D721Med (cell line): ENCODE data around the gene FKBP6.
"Not testable (repeated sequence)": the region's sequence is repeated elsewhere in the genome, so short reads cannot be mapped to it uniquely, and the experiment has no call there.

Experiments
- DNase-seq: peaks from one replicate; pipeline ENCODE4 v3.0.0; 2011; ENCODE audit warnings: low spot score; ENCODE audit not compliant: insufficient read length
- FAIRE-seq: peaks from 2 replicates; lab custom pipeline; 2011; peaks lifted over from hg19 to GRCh38; lab: Jason Lieb, UNC
- CTCF ChIP-seq: IDR thresholded peaks from 2 replicates; pipeline ENCODE4 v1.5.1; 2012; ENCODE audit warnings: mild to moderate bottlenecking, control low read depth; ENCODE audit not compliant: insufficient read depth; ENCODE audit errors: missing control alignments

Gene FKBP6

GRCh38 chr7:73324081-73324845 is 3.7 kb upstream of the FKBP6 start:
- FAIRE-seq = not testable (repeated sequence)
- peak; percentile 81 for DNase-seq
- TF ChIP-seq CTCF = peak; percentile 46

- DNase-seq, FAIRE-seq: not testable (repeated sequence)
Observed at GRCh38 chr7:73325424-73325823, 2.5 kb upstream of the FKBP6 start.

- FAIRE-seq, DNase-seq: not testable (repeated sequence)
Observed at GRCh38 chr7:73327449-73327848, 512 bp upstream of the FKBP6 start.

GRCh38 chr7:73328696-73329095 is 735 bp downstream of the FKBP6 start:
- TF ChIP-seq CTCF = no peak
- no peak for FAIRE-seq
- no peak for DNase-seq

GRCh38 chr7:73329861-73330581 is 2.1 kb downstream of the FKBP6 start:
- no peak for DNase-seq
- TF ChIP-seq CTCF = no peak
- no peak for FAIRE-seq

- DNase-seq = no peak
- FAIRE-seq = no peak
- TF ChIP-seq CTCF = no peak
Observed at GRCh38 chr7:73330772-73331171, 2.8 kb downstream of the FKBP6 start.

- TF ChIP-seq CTCF = no peak
- no peak for FAIRE-seq
- DNase-seq = no peak
Observed at GRCh38 chr7:73332447-73332846, 4.5 kb downstream of the FKBP6 start.

- FAIRE-seq = no peak
- no peak for TF ChIP-seq CTCF
- DNase-seq = no peak
Observed at GRCh38 chr7:73338321-73338720, 10.4 kb downstream of the FKBP6 start.
